ENCODE results near the gene INPP4B. TPM values are rescaled to one million over a fixed set of nuclear protein-coding genes. Genes with fewer than 3 reads are reported as not detected.

The INPP4B gene
- total RNA-seq, 1 experiment from 2014 or later = 53.7 TPM

GRCh38 chr4:142341268-142341667, 504.8 kb downstream of the INPP4B start:
- H3K79me2 ChIP-seq (ENCODE audit: low read depth) = peaks cover 10% of the 10 kb centered on the region; the same call in 1 of the 2 replicates
- no peaks in the 10 kb centered on the region for H3K9me2 ChIP-seq (ENCODE audit: insufficient read depth)
- H3K27ac ChIP-seq = no peak overlapping the region
- no peaks in the 10 kb centered on the region; the same call in 1 of the 2 replicates for H3K36me3 ChIP-seq (ENCODE audit: low read depth)
- H3K27me3 ChIP-seq (ENCODE audit: insufficient read depth, low read depth) = no peaks in the 10 kb centered on the region
- H3K9me3 ChIP-seq (ENCODE audit: insufficient read depth, low read depth) = no peaks in the 10 kb centered on the region
- no TSS peak for BruUV-seq (replicated peaks)
- no peak overlapping the region for H2AFZ ChIP-seq
- intact Hi-C loops (cut with micrococcal nuclease; ENCODE audit: unreplicated experiment) = no loop called here
- no peak for DNase-seq
- no peak overlapping the region for H3K4me3 ChIP-seq
- POLR2A ChIA-PET (ENCODE audit: unreplicated experiment) = interaction anchor here (0.6 kb wide), 1 partner anchor 498 kb away, joined by 5 read pairs; no protein-coding TSS in a partner anchor
- TF ChIP-seq, protein P1, sequence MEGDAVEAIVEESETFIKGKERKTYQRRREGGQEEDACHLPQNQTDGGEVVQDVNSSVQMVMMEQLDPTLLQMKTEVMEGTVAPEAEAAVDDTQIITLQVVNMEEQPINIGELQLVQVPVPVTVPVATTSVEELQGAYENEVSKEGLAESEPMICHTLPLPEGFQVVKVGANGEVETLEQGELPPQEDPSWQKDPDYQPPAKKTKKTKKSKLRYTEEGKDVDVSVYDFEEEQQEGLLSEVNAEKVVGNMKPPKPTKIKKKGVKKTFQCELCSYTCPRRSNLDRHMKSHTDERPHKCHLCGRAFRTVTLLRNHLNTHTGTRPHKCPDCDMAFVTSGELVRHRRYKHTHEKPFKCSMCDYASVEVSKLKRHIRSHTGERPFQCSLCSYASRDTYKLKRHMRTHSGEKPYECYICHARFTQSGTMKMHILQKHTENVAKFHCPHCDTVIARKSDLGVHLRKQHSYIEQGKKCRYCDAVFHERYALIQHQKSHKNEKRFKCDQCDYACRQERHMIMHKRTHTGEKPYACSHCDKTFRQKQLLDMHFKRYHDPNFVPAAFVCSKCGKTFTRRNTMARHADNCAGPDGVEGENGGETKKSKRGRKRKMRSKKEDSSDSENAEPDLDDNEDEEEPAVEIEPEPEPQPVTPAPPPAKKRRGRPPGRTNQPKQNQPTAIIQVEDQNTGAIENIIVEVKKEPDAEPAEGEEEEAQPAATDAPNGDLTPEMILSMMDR (conservative IDR thresholded peaks at IDR 0.05) = no peak
- TF ChIP-seq EZH2 (IDR thresholded peaks at IDR 0.05; ENCODE audit: low read depth) = no peak
- no peaks in the 10 kb centered on the region for H4K20me1 ChIP-seq (ENCODE audit: insufficient read depth)
- no peak overlapping the region for H3K4me2 ChIP-seq
- H3K4me1 ChIP-seq (replicated peaks; ENCODE audit: insufficient read depth) = no peaks in the 10 kb centered on the region
- H3F3A ChIP-seq (ENCODE audit: insufficient read depth, low read depth) = no peaks in the 10 kb centered on the region
- CTCF ChIA-PET = no interaction called here

DNA sequence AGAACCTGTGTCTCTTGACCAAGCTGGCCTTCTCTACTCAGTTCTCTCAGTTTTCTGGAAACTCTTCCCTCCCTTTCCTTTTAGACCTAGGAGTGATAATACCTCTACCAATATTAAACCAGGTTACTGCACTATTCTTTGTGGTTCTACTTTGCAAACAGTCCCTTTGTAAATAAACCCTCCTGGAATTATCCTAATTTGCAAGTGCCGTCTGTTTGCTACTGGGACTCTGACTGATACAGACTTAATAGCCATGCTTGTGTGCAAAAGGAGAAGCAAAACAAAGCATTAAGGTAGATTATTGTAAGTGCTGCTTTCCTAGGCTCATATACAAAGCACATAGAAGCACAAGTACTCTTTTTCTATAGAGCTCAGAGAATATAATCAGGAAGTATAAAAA, 507.0 kb downstream of the INPP4B start:
- DNase-seq = no peak
- ChIA-PET CTCF (no interaction called here), POLR2A (ENCODE audit: unreplicated experiment) (no interaction called here)
- intact Hi-C loops (cut with micrococcal nuclease; ENCODE audit: unreplicated experiment) = no loop called here
- 0 out of 2 replicates have a peak, but pooled peaks cover 10% of the 10 kb centered on the region for H3K79me2 ChIP-seq (ENCODE audit: low read depth)
- H3K27me3 ChIP-seq (ENCODE audit: insufficient read depth, low read depth) = no peaks in the 10 kb centered on the region
- H2AFZ ChIP-seq = no peak overlapping the region
- H4K20me1 ChIP-seq (ENCODE audit: insufficient read depth) = no peaks in the 10 kb centered on the region
- H3F3A ChIP-seq (ENCODE audit: insufficient read depth, low read depth) = no peaks in the 10 kb centered on the region
- H3K4me2 ChIP-seq = no peak overlapping the region
- H3K9me3 ChIP-seq (ENCODE audit: insufficient read depth, low read depth) = no peaks in the 10 kb centered on the region
- no peak overlapping the region for H3K4me3 ChIP-seq
- no peaks in the 10 kb centered on the region for H3K4me1 ChIP-seq (replicated peaks; ENCODE audit: insufficient read depth)
- no TSS peak for BruUV-seq (replicated peaks)
- no peaks in the 10 kb centered on the region; the same call in 1 of the 2 replicates for H3K36me3 ChIP-seq (ENCODE audit: low read depth)
- H3K27ac ChIP-seq = no peak overlapping the region
- TF ChIP-seq, protein P1 (conservative IDR thresholded peaks at IDR 0.05) = no peak
- no peak for TF ChIP-seq EZH2 (IDR thresholded peaks at IDR 0.05; ENCODE audit: low read depth)
- H3K9me2 ChIP-seq (ENCODE audit: insufficient read depth) = no peaks in the 10 kb centered on the region

GRCh38 chr4:142336251-142336934, 509.7 kb downstream of the INPP4B start:
- Histone ChIP-seq H3K36me3 (ENCODE audit: low read depth) (no peaks in the 10 kb centered on the region), H3F3A (ENCODE audit: insufficient read depth, low read depth) (no peaks in the 10 kb centered on the region), H4K20me1 (ENCODE audit: insufficient read depth) (no peaks in the 10 kb centered on the region), H3K9me2 (ENCODE audit: insufficient read depth) (no peaks in the 10 kb centered on the region), H3K27ac (no peak overlapping the region), H3K4me1 (replicated peaks; ENCODE audit: insufficient read depth) (no peaks in the 10 kb centered on the region), H3K9me3 (ENCODE audit: insufficient read depth, low read depth) (no peaks in the 10 kb centered on the region), H3K4me3 (no peak overlapping the region), H3K27me3 (ENCODE audit: insufficient read depth, low read depth) (no peaks in the 10 kb centered on the region), H3K4me2 (no peak overlapping the region), H2AFZ (no peak overlapping the region), H3K79me2 (ENCODE audit: low read depth) (0 out of 2 replicates have a peak, but pooled peaks cover 2% of the 10 kb centered on the region)
- CTCF ChIA-PET = no interaction called here
- POLR2A ChIA-PET (ENCODE audit: unreplicated experiment) = no interaction called here
- BruUV-seq (replicated peaks) = no TSS peak
- TF ChIP-seq, protein P1 (conservative IDR thresholded peaks at IDR 0.05) = no peak
- TF ChIP-seq EZH2 (IDR thresholded peaks at IDR 0.05; ENCODE audit: low read depth) = no peak
- intact Hi-C loops (cut with micrococcal nuclease; ENCODE audit: unreplicated experiment) = no loop called here
- DNase-seq = no peak
